HepG2 (cell line): ENCODE data around the gene VAT1L. TPM values are rescaled to one million over a fixed set of nuclear protein-coding genes. Genes with fewer than 3 reads are reported as not detected.

Experiments
- AHDC1 ChIP-seq: sonication (generic); formaldehyde crosslinking; IDR thresholded peaks from 2 replicates; pipeline ENCODE4 v1.5.1; 2020; ENCODE audit warnings: mild to moderate bottlenecking, missing genetic modification reagents, borderline replicate concordance
- CTCF ChIP-seq: sonication (generic); formaldehyde crosslinking; IDR thresholded peaks from 2 replicates; pipeline ENCODE4 v1.5.0; 2020; ENCODE audit warnings: mild to moderate bottlenecking, missing genetic modification reagents, moderate library complexity
- DPF2 ChIP-seq: sonication (generic); formaldehyde crosslinking; IDR thresholded peaks from 2 replicates; pipeline ENCODE4 v1.4.0; 2020; ENCODE audit warnings: mild to moderate bottlenecking, low read depth, missing genetic modification reagents, borderline replicate concordance
- EEA1 ChIP-seq: sonication (generic); formaldehyde crosslinking; IDR thresholded peaks from 2 replicates; pipeline ENCODE4 v1.5.1; 2020; ENCODE audit warnings: mild to moderate bottlenecking, missing genetic modification reagents, borderline replicate concordance
- FOXA1 ChIP-seq, 2 experiments: fragments of 450-650 bp in 1 of 2; sonication (generic) in 1 of 2; formaldehyde crosslinking in 1 of 2; IDR thresholded peaks; 2 replicates each; pipeline versions ENCODE4 v1.4.0 to v1.6.1; 2016 to 2020; ENCODE audit warnings: missing genetic modification reagents in 1 of 2
- HMG20B ChIP-seq: conservative IDR thresholded peaks from 2 replicates; pipeline ENCODE4 v1.6.1; 2016; ENCODE audit warnings: missing genetic modification reagents, missing compliant biosample characterization
- IKZF4 ChIP-seq: sonication (generic); formaldehyde crosslinking; IDR thresholded peaks from 2 replicates; pipeline ENCODE4 v1.5.1; 2020; ENCODE audit warnings: borderline replicate concordance, mild to moderate bottlenecking, low read depth, missing genetic modification reagents; ENCODE audit errors: not compliant biosample characterization
- KLF12 ChIP-seq: sonication (generic); formaldehyde crosslinking; IDR thresholded peaks from 2 replicates; pipeline ENCODE4 v1.4.0; 2020; ENCODE audit warnings: missing genetic modification reagents, borderline replicate concordance
- KLF16 ChIP-seq, 2 experiments: sonication (generic) in 1 of 2; formaldehyde crosslinking in 1 of 2; IDR thresholded peaks; 2 replicates each; pipeline versions ENCODE4 v1.6.1 to v1.8.0; 2016 to 2023; ENCODE audit warnings: missing genetic modification reagents in 2 of 2, missing compliant biosample characterization in 1 of 2
- NCOA2 ChIP-seq: sonication (generic); formaldehyde crosslinking; IDR thresholded peaks from 2 replicates; pipeline ENCODE4 v1.8.0; 2022; ENCODE audit warnings: inconsistent platforms
- PLRG1 ChIP-seq: fragments of 450-650 bp; conservative IDR thresholded peaks from 2 replicates; pipeline ENCODE4 v1.6.1; 2016
- PPARG ChIP-seq: conservative IDR thresholded peaks from 2 replicates; pipeline ENCODE4 v1.6.1; 2016; ENCODE audit warnings: missing biosample characterization, missing genetic modification reagents
- RBM39 ChIP-seq: fragments of 200-400 bp; formaldehyde crosslinking; IDR thresholded peaks from one replicate; pipeline ENCODE4 v1.6.1; 2018; ENCODE audit warnings: antibody characterized with exemption, mild to moderate bottlenecking, low read depth, low read length; ENCODE audit not compliant: poor library complexity, severe bottlenecking
- SIX4 ChIP-seq: sonication (generic); formaldehyde crosslinking; IDR thresholded peaks from 2 replicates; pipeline ENCODE4 v1.4.0; 2020; ENCODE audit warnings: missing genetic modification reagents
- SNAPC5 ChIP-seq: sonication (generic); formaldehyde crosslinking; IDR thresholded peaks from 2 replicates; pipeline ENCODE4 v1.8.1; 2023; ENCODE audit warnings: mild to moderate bottlenecking, missing genetic modification reagents, borderline replicate concordance
- SOX6 ChIP-seq, 2 experiments: fragments of 450-650 bp in 1 of 2; sonication (generic) in 1 of 2; formaldehyde crosslinking in 1 of 2; IDR thresholded peaks; 2 replicates each; pipeline versions ENCODE4 v1.4.0 to v1.6.1; 2017 to 2020; ENCODE audit warnings: antibody characterized with exemption in 1 of 2, mild to moderate bottlenecking in 1 of 2, missing genetic modification reagents in 1 of 2
- TFAP4 ChIP-seq: sonication (generic); IDR thresholded peaks from 2 replicates; pipeline ENCODE4 v1.6.1; 2016; ENCODE audit warnings: low read depth, borderline replicate concordance
- THAP11 ChIP-seq: IDR thresholded peaks from 2 replicates; pipeline ENCODE4 v1.6.1; 2016; ENCODE audit warnings: missing biosample characterization, missing genetic modification reagents
- ZFP37 ChIP-seq: sonication (generic); formaldehyde crosslinking; IDR thresholded peaks from 2 replicates; pipeline ENCODE4 v1.4.0; 2020; ENCODE audit warnings: missing genetic modification reagents, borderline replicate concordance
- ZMYM2 ChIP-seq: sonication (generic); formaldehyde crosslinking; IDR thresholded peaks from 2 replicates; pipeline ENCODE4 v1.8.0; 2022; ENCODE audit warnings: mild to moderate bottlenecking, missing genetic modification reagents
- ZNF317 ChIP-seq: sonication (generic); formaldehyde crosslinking; IDR thresholded peaks from 2 replicates; pipeline ENCODE4 v1.5.0; 2020; ENCODE audit warnings: mild to moderate bottlenecking, missing genetic modification reagents
- ZNF563 ChIP-seq: sonication (generic); formaldehyde crosslinking; IDR thresholded peaks from 2 replicates; pipeline ENCODE4 v1.8.0; 2022; ENCODE audit warnings: mild to moderate bottlenecking, moderate library complexity, missing genetic modification reagents
- ZSCAN31 ChIP-seq: sonication (generic); formaldehyde crosslinking; IDR thresholded peaks from 2 replicates; pipeline ENCODE4 v1.5.0; 2020; ENCODE audit warnings: low read depth, mild to moderate bottlenecking, missing genetic modification reagents
- polyA plus RNA-seq, 8 experiments: library from polyadenylated mRNA; depleted of rRNA in 3 of 8; stranded (reverse) in 7 of 8; unstranded in 1 of 8; fragments of >200 nt; fragmentation: Illumina TruSeq in 4 of 8; extraction: Trizol in 4 of 8; gene quantifications; 2 replicates each; pipeline versions ENCODE4 v1.2.1 to v1.2.3, GENCODE V29; 2011 to 2016; ENCODE audit warnings: low read depth in 4 of 8, missing spikeins in 1 of 8, mixed read lengths in 1 of 8; ENCODE audit not compliant: insufficient read depth in 1 of 8
- total RNA-seq, 5 experiments: library from RNA; depleted of rRNA; stranded (reverse); fragments of >200 nt; fragmentation: Illumina TruSeq; extraction: Trizol; gene quantifications; 2 replicates each; pipeline ENCODE4 v1.2.3, GENCODE V29; 2016; ENCODE audit warnings: low read depth in 1 of 5

Gene VAT1L
- total and polyA plus RNA-seq, 2 of the 13 experiments (the other 11 are each of a cell fraction or from before 2014, with no cell fraction given) = not detected

- TF ChIP-seq RBM39 (no peak), ZMYM2 (CRISPR knock-in tag) (peak; percentile 85), ZFP37 (CRISPR knock-in tag) (no peak), PLRG1 (no peak), PPARG (CRISPR knock-in tag) (0 out of 2 replicates have a peak, but pooled peaks have one; percentile 33), FOXA1 (IDR thresholded peaks at IDR 0.05) (peak; percentile 87), FOXA1 (CRISPR knock-in tag; IDR thresholded peaks at IDR 0.05) (peak; percentile 86), SOX6 (IDR thresholded peaks at IDR 0.05) (no peak), SOX6 (CRISPR knock-in tag; IDR thresholded peaks at IDR 0.05) (peak; percentile 98), EEA1 (CRISPR knock-in tag) (no peak), DPF2 (CRISPR knock-in tag) (peak; percentile 91; the same call in 1 of the 2 replicates), NCOA2 (CRISPR knock-in tag) (peak; percentile 74), IKZF4 (no peak), TFAP4 (peak; percentile 44; the same call in 1 of the 2 replicates), KLF16 (CRISPR knock-in tag; IDR thresholded peaks at IDR 0.05) (no peak), THAP11 (CRISPR knock-in tag) (peak; percentile 29; the same call in 1 of the 2 replicates), HMG20B (CRISPR knock-in tag) (no peak), ZSCAN31 (CRISPR knock-in tag) (no peak), ZNF317 (CRISPR knock-in tag) (peak; percentile 75; the same call in 1 of the 2 replicates), SNAPC5 (CRISPR knock-in tag) (no peak), CTCF (no peak), KLF12 (CRISPR knock-in tag) (no peak), AHDC1 (CRISPR knock-in tag) (peak; percentile 95), SIX4 (CRISPR knock-in tag) (no peak), ZNF563 (no peak)
Measured at GRCh38 chr16:77749415-77749814, 38.9 kb upstream of the VAT1L start (continued).
